GM21447 (cell line): Measurements from ENCODE around the gene OR10H1.
"Not testable (repeated sequence)": the region's sequence is repeated elsewhere in the genome, so short reads cannot be mapped to it uniquely, and the experiment has no call there.

Experiments
- ATAC-seq: cut with Tn5 transposase; IDR thresholded peaks from one replicate; pipeline ENCODE4 v1.9.1; 2021; ENCODE audit not compliant: unreplicated experiment

The OR10H1 gene

GRCh38 chr19:15829306-15829698 is 13.8 kb upstream of the OR10H1 start:
- no peak for ATAC-seq

GRCh38 chr19:15828611-15829305 is 13.3 kb upstream of the OR10H1 start:
- ATAC-seq, result not testable (repeated sequence)

GRCh38 chr19:15828121-15828610 is 12.7 kb upstream of the OR10H1 start:
- ATAC-seq, result no peak

GRCh38 chr19:15825753-15826152 is 10.3 kb upstream of the OR10H1 start:
- ATAC-seq, result no peak

GRCh38 chr19:15820646-15821045 is 5.2 kb upstream of the OR10H1 start:
- ATAC-seq, result no peak

GRCh38 chr19:15813916-15814315 is 1.5 kb downstream of the OR10H1 start:
- no peak for ATAC-seq

- no peak for ATAC-seq
These were observed 3.3 kb downstream of the OR10H1 start for GRCh38 chr19:15812060-15812722.

- ATAC-seq, result no peak
These were observed 4.0 kb downstream of the OR10H1 start for GRCh38 chr19:15811476-15811875.

- ATAC-seq, result no peak
These were observed 5.1 kb downstream of the OR10H1 start for GRCh38 chr19:15810335-15810734.

GRCh38 chr19:15794279-15794678 is 21.2 kb downstream of the OR10H1 start:
- not testable (repeated sequence) for ATAC-seq

GRCh38 chr19:15790096-15790495 is 25.4 kb downstream of the OR10H1 start:
- no peak for ATAC-seq

- no peak for ATAC-seq
These were observed 26.7 kb downstream of the OR10H1 start for GRCh38 chr19:15788594-15789270.

- ATAC-seq, result no peak
These were observed 27.8 kb downstream of the OR10H1 start, which contains the start of gene OR10H5 for GRCh38 chr19:15787611-15788155. Gene OR10H5, plus strand, starts transcription at chr19:15787661. Its CDS starts 6,388 bp downstream, at chr19:15794049.

GRCh38 chr19:15782896-15783295 is 32.6 kb downstream of the OR10H1 start:
- ATAC-seq, result not testable (repeated sequence)

GRCh38 chr19:15782211-15782610 is 33.3 kb downstream of the OR10H1 start:
- no peak for ATAC-seq

- no peak for ATAC-seq
These were observed 33.8 kb downstream of the OR10H1 start for GRCh38 chr19:15781661-15782060.

- ATAC-seq, result no peak
These were observed 34.6 kb downstream of the OR10H1 start for GRCh38 chr19:15780610-15781418.

- no peak for ATAC-seq
These were observed 35.5 kb downstream of the OR10H1 start for GRCh38 chr19:15779756-15780476.

- no peak for ATAC-seq
These were observed 38.2 kb downstream of the OR10H1 start for GRCh38 chr19:15776991-15777970.
